ENCODE results near the gene TDRD3. TPM values are rescaled to one million over a fixed set of nuclear protein-coding genes. Genes with fewer than 3 reads are reported as not detected.

The TDRD3 gene
- polyA plus RNA-seq, 1 donor from 2014 or later, result 6.9 TPM

DNA sequence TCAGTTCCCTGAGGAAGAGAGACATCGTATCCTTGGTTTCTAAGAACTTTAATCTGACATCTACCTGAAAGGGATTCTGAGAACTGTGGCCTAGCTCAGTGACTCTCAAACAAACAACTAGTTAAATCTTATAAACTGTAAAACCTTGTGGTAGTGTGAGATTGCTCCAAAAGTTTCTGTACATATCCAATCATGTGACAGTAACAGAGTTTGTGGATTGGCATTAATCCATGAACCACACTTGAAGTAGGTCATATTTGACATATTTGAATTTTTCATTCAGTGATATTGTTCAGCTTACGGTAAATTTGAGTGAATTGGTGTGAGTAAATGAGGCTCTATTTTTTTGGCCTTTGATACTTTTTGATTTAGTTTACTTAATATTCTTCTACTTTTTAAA lies 15.0 kb downstream of the TDRD3 start:
- peaks cover 5 to 16% (median 15%) of the 10 kb centered on the region in 3 donors for H3K4me1 Mint-ChIP-seq
- no peak overlapping the region for H3K4me3 Mint-ChIP-seq
- H3K36me3 Mint-ChIP-seq, result peaks cover 14% of the 10 kb centered on the region
- H3K27ac Mint-ChIP-seq, result no peak overlapping the region
- peaks cover 0 to 4% (median 3%) of the 10 kb centered on the region in 3 donors for H3K9me3 Mint-ChIP-seq
- H3K27me3 Mint-ChIP-seq, result no peaks in the 10 kb centered on the region

DNA sequence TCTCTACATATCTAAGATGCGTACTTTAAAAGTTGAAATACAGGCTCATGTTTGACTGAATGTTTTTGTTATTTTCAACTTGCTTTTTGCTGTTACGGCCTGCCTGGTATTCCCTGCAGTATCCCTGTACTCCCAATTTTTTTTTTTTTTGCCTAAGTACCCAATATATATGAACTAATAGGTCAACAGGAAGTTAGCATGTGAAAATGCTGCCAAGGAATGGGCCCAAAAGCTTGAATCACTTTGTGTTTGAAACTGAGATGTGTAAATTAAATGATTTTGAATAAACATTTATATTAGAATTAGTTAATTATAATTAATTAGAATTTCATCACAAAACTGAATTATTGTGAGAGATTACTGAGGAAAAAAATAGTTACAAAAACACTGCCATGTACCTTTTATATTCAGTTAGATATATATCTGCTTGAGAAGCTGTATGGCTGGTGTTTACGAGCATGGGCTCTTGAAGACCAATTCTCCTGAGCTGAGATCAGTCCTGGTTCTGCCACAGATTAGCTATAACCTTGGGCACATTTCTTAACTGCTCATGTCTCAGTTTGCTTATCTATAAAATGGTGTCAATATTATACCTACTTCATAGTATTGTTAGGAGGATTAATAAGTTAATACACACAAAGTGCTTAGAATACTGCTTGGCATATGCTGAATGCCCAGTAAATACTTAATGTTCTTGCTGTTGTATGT lies 16.0 kb downstream of the TDRD3 start:
- H3K27ac Mint-ChIP-seq, result no peak overlapping the region
- peaks cover 0 to under 1% (median under 1%) of the 10 kb centered on the region in 3 donors for H3K9me3 Mint-ChIP-seq
- H3K4me1 Mint-ChIP-seq, result peaks cover 5 to 18% (median 15%) of the 10 kb centered on the region in 3 donors
- H3K36me3 Mint-ChIP-seq, result peaks cover 15% of the 10 kb centered on the region
- no peaks in the 10 kb centered on the region for H3K27me3 Mint-ChIP-seq
- H3K4me3 Mint-ChIP-seq, result no peak overlapping the region

DNA sequence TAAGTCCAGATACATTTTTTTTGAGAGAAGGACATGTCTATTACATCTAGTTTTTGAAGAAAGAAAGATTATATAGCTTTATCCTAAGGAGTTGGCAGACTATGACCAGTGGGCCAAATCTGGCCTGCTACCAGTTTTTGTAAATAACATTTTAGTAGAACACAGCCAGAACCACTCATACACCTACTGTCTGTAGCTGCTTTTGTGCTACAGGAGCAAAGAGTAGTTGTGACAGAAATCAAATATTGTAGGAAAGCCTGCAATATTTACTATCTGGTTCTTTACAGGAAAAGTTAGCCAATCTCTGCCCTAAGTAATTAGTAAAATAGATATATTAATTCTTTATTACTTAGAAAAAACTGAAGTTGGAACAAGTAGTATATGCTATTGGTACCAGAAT lies 17.2 kb downstream of the TDRD3 start:
- Mint-ChIP-seq H3K27ac (no peak overlapping the region), H3K4me1 (peaks cover 5 to 18% (median 15%) of the 10 kb centered on the region in 3 donors), H3K36me3 (peaks cover 11% of the 10 kb centered on the region), H3K4me3 (no peak overlapping the region), H3K9me3 (peaks cover 0 to 1% (median 0%) of the 10 kb centered on the region in 3 donors), H3K27me3 (no peaks in the 10 kb centered on the region)

DNA sequence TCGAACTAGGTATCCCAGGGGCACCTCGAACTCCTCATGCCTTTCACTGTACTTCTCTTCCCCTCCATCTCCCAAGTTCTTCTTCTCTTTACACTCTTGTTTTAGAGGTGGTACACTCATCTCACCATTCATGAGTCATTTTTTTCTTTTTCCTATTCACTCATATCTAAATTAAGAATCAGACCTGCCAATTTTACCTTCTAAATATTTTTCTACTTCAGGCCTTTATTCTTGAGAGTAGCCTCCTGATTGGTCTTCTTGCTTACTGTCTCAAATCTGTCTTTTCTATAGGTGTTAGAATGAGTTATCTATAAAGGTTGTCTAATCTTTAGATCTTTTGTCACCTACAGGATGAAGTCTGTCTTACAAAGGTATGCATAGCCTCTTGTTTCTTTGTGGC lies 20.7 kb downstream of the TDRD3 start:
- Mint-ChIP-seq H3K27me3 (no peaks in the 10 kb centered on the region), H3K36me3 (peaks cover 8% of the 10 kb centered on the region), H3K4me1 (peaks cover 4 to 13% (median 5%) of the 10 kb centered on the region in 3 donors), H3K27ac (no peak overlapping the region), H3K9me3 (peaks cover 0 to 4% (median 1%) of the 10 kb centered on the region in 3 donors), H3K4me3 (no peak overlapping the region)

DNA sequence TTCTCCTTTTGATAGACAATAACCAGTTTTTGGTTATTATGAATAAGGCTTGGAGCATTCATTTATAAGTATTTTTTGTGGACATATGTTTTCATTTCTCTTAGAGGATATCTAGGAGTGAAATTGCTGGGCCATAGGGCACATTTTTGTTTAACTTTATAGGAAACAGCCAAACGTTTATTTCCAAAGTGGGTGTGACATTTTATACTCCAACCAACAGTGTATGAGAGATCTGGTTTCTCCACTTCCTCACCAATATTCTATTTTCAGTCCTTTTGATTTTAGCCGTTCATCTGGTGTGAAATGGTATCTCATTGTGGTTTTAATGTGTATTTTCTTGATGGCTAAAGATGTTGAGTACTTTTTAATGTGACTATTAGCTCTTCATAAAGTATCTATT lies 21.9 kb downstream of the TDRD3 start:
- Mint-ChIP-seq H3K27me3 (no peaks in the 10 kb centered on the region), H3K36me3 (peaks cover 8% of the 10 kb centered on the region), H3K4me3 (no peak overlapping the region), H3K27ac (no peak overlapping the region), H3K9me3 (peaks cover 0 to 4% (median 1%) of the 10 kb centered on the region in 3 donors), H3K4me1 (peaks cover 2 to 8% (median 5%) of the 10 kb centered on the region in 3 donors)

DNA sequence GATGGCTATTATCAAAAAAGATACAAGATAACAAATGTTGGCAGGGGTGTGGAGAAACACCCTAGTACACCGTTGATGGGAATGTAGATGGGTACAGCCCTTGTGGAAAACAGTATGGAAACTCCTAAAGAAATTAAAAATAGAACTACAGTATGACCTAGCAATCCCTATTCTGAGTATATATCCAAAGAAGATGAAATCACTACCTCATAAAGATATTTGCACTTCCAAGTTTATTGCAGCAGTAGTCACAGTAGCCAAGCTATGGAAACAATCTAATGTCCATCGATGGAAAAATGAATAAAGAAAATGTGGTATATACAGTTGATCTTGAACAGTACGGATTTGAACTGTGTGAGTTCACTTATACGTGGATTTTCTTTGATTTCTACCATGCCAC lies 28.3 kb downstream of the TDRD3 start:
- peaks cover 0 to 4% (median 0%) of the 10 kb centered on the region in 3 donors for H3K9me3 Mint-ChIP-seq
- H3K4me3 Mint-ChIP-seq, result no peak overlapping the region
- H3K27ac Mint-ChIP-seq, result no peak overlapping the region
- peaks cover 14 to 33% (median 16%) of the 10 kb centered on the region in 3 donors for H3K4me1 Mint-ChIP-seq
- H3K36me3 Mint-ChIP-seq, result no peaks in the 10 kb centered on the region
- no peaks in the 10 kb centered on the region for H3K27me3 Mint-ChIP-seq

DNA sequence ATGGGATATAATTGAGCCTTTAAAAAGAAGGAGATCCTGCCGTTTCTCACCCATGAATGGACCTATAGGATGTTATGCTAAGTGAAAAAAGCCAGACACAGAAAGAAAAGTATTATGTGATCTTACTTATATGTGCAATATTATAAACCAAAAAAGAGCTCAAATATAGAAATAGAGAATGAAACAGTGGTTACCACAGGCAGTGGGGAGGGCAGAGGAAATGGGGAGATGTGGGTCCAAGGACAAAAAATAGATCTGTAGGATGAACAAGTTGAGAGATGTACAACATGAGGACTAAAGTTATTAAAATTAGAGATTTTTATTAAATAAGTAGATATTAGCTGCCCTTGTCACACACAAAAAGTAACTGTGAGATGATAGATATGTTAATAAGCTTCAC lies 29.1 kb downstream of the TDRD3 start:
- Mint-ChIP-seq H3K27me3 (no peaks in the 10 kb centered on the region), H3K4me1 (peaks cover 14 to 36% (median 16%) of the 10 kb centered on the region in 3 donors), H3K4me3 (no peak overlapping the region), H3K9me3 (peaks cover 0 to 2% (median 0%) of the 10 kb centered on the region in 3 donors), H3K36me3 (no peaks in the 10 kb centered on the region), H3K27ac (no peak overlapping the region)

DNA sequence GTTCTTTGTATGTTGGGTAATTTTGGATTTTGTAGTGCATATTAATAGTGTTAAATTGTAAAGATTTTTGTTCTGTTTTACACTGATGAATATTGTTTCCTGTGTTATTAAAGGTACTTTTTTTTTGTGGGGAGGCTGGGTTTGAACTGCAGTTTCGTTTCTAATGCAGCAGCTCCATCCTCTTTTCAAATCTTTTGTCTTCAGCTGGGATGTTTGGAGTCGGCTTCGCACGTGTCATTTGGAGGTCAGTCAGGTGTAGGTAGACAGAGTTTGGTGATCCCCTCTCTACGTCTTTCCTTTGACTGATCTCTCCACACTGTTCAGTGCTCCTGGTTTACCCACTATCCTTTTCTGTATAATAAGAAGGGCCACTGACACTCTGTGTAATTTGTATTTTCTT lies 30.3 kb downstream of the TDRD3 start:
- Mint-ChIP-seq H3K4me3 (peak overlapping the region in 1 of 4 donors; percentile 83), H3K36me3 (no peaks in the 10 kb centered on the region), H3K27ac (peak overlapping the region in 1 of 3 donors; percentile 55), H3K27me3 (no peaks in the 10 kb centered on the region), H3K9me3 (no peaks in the 10 kb centered on the region), H3K4me1 (peaks cover 14 to 34% (median 16%) of the 10 kb centered on the region in 3 donors)

DNA sequence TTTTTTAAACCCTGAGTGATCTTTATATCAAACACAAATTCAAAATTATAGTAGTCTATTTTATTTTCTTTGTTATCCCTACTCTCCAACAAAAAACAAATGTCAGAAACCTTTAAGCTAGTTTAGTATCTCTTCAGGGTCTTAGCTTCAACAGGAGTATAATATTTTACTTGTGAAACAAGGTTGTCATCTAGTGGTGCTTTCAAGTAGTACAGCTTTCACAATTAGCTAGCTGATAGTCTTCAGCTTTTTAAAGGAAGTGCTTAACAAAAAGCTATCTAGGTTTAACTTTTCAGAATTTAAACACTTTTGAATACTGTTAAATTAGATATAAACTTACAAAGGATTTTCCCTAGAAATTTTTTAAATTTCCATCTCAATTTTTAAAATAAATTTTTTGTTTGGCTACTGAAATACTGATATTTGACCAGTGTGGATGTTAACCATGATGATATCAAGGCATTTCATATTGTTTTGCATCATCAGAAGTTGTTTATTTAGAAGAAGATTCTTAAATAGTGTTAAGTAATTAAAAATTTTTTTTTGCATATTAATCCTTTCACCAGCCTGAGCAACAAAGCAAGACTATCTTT lies 34.2 kb downstream of the TDRD3 start:
- Mint-ChIP-seq H3K27me3 (no peaks in the 10 kb centered on the region), H3K9me3 (peaks cover 0 to 5% (median 2%) of the 10 kb centered on the region in 3 donors), H3K27ac (no peak overlapping the region), H3K4me1 (peaks cover 20 to 30% (median 23%) of the 10 kb centered on the region in 3 donors), H3K36me3 (peaks cover 5% of the 10 kb centered on the region), H3K4me3 (no peak overlapping the region)

DNA sequence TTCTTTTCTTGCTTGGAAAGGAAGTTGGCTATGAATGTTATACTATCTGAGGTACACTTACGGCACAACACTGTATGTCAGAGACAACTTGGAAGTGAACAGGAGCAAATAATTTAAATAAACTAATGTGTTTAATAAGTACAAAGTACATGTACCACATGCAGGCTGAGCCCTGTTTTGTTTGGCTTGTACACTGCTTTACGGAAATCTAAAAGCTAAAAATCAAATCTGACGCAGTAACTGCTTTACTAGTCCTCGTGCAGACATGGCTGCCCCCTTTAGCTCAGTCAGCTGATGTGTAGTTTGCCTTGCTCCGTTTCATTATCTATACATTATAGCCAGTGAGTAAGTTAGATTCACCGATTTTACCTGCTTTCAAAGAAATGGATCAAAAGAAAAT lies 36.5 kb downstream of the TDRD3 start:
- H3K27ac Mint-ChIP-seq, result no peak overlapping the region
- peaks cover 0 to 5% (median 2%) of the 10 kb centered on the region in 3 donors for H3K9me3 Mint-ChIP-seq
- H3K27me3 Mint-ChIP-seq, result no peaks in the 10 kb centered on the region
- peaks cover 5% of the 10 kb centered on the region for H3K36me3 Mint-ChIP-seq
- no peak overlapping the region for H3K4me3 Mint-ChIP-seq
- peaks cover 13 to 27% (median 20%) of the 10 kb centered on the region in 3 donors for H3K4me1 Mint-ChIP-seq

DNA sequence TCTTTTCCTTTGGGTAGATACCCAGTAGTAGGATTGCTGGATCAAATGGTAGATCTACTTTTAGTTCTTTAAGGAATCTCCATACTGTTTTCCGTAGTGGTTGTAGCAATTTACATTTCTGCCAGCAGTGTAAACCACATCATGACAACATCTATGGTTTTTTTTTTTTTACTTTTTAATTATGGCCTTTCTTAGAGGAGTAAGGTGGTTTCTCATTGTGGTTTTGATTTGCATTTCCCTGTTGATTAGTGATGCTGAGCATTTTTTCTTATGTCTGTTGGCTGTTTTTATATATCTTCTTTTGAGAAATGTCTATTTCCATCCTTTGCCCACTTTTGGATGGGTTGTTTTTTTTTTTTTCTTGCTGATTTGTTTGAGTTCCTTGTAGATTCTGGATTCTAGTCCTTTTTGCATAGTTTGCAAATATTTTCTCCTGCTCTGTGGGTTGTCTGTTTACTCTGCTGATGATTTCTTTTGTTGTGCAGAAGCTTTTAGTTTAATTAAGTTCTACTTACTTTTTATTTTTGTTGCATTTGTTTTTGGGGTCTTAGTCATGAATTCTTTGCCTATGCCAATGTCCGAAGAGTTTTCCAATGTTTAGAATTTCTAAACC lies 38.8 kb downstream of the TDRD3 start:
- Mint-ChIP-seq H3K4me1 (peaks cover 13 to 28% (median 20%) of the 10 kb centered on the region in 3 donors), H3K27me3 (no peaks in the 10 kb centered on the region), H3K9me3 (peaks cover 0 to 5% (median 2%) of the 10 kb centered on the region in 3 donors), H3K36me3 (peaks cover 5% of the 10 kb centered on the region), H3K4me3 (no peak overlapping the region), H3K27ac (peak overlapping the region in 2 of 3 donors; percentile 13 to 57)

DNA sequence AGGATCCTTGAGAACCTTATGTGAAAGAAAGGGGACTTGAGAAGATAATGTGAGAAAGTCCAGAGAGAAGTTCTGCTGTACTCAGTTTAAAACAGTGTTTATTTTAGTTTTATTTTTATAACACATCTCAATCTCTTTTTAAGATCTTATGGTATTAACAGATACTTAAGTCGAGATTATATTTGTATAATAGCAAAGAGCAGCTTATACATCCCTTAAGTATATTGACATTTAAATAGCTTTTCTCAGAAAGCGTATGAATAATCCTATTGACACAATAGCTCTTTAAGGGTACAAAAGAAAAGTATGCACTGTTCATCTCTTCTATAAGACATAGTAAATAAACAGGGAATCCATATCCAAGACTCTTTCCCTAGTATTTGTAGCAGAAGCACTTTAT lies 42.2 kb downstream of the TDRD3 start:
- Mint-ChIP-seq H3K27ac (no peak overlapping the region), H3K4me3 (no peak overlapping the region), H3K9me3 (peaks cover 0 to 5% (median 2%) of the 10 kb centered on the region in 3 donors), H3K36me3 (peaks cover 5% of the 10 kb centered on the region), H3K4me1 (peaks cover 13 to 23% (median 20%) of the 10 kb centered on the region in 3 donors), H3K27me3 (no peaks in the 10 kb centered on the region)

DNA sequence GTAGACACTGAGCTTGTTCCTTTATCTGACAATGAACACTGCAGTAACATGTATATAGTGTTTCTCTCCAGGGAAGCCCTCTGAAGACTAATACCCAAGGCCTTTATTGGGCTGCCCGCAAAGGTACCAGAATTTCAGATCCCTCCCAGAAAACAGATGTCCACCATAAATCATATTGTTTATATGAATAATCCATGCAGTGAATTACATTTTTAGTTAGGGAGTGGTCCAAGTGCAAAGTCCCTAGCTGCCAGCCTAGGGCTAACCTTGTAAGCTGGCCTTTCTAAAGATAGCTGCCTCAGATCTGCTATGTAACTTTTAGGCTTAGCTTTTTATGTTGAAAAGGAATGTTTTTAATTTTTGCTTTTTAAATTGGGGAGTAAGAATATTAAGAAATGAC lies 44.7 kb downstream of the TDRD3 start:
- Mint-ChIP-seq H3K4me1 (peaks cover 0 to 10% (median 3%) of the 10 kb centered on the region in 3 donors), H3K36me3 (no peaks in the 10 kb centered on the region), H3K27me3 (no peaks in the 10 kb centered on the region), H3K9me3 (no peaks in the 10 kb centered on the region), H3K27ac (no peak overlapping the region), H3K4me3 (no peak overlapping the region)

DNA sequence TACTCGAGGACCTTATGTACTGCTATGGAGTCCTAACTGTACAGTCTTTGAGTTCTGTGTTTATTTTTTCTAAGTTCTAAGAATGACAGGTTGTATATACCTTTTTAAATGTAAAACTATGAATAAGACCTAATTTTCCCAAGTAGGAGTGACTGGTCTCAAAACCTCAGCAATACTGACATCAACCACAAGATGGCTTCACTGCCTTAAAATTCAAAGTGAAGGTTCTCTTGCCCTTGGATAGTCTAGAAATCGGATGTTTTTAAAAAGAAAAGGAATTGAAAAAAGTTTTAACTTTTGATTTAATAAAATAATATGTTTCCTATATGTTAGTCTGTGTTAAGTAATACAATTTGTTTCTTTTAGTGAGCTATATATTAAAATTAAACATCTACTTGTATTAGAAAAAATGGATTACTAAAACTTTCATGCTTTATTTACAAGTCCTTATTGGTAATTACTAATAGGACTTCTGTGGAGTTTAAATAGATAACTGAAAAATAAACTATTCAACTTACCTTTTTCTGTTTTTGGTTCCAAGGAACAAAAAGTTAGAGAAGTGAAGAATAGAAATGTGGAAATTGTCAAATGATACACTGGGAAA lies 52.0 kb downstream of the TDRD3 start:
- Mint-ChIP-seq H3K27me3 (no peaks in the 10 kb centered on the region), H3K9me3 (no peaks in the 10 kb centered on the region), H3K27ac (no peak overlapping the region), H3K36me3 (no peaks in the 10 kb centered on the region), H3K4me3 (no peak overlapping the region), H3K4me1 (no peaks in the 10 kb centered on the region)

DNA sequence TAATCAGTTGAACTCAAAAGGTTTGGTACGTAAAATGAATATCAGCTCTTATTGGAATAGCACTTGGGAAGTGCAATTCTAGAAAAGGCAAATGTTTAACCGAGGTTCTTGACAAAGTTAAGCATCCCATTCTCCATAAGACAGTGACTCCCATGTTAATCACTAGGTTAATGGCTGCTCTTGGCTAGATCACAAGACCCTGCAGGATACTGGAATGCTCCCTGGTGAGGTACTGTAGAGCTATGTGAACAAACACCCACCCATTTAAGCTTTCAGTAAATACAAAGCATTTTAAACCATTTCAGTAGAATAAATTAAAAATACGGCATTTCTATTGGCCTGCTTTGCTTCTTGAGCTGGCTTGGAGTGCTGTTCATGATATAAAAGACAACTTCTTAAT lies 56.5 kb downstream of the TDRD3 start:
- H3K27ac Mint-ChIP-seq, result no peak overlapping the region
- peaks cover 7% of the 10 kb centered on the region for H3K36me3 Mint-ChIP-seq
- H3K27me3 Mint-ChIP-seq, result no peaks in the 10 kb centered on the region
- H3K4me3 Mint-ChIP-seq, result no peak overlapping the region
- H3K4me1 Mint-ChIP-seq, result no peaks in the 10 kb centered on the region
- no peaks in the 10 kb centered on the region for H3K9me3 Mint-ChIP-seq
